IMR-90 (cell line): ENCODE measurements around the gene PHC1. TPM values are rescaled to one million over a fixed set of nuclear protein-coding genes. Genes with fewer than 3 reads are reported as not detected.

Experiments
- ATAC-seq: fragments of 200-7000 bp; cut with Tn5 transposase; 2 replicates; pipeline ENCODE4 v1.9.1; 2020; ENCODE audit warnings: low read depth, mild to moderate bottlenecking, moderate library complexity
- BruUV-seq: library from RNA; stranded (reverse); fragments of 400-500 nt; replicated peaks from 2 replicates; lab custom pipeline; 2021; lab: Mats Ljungman, UMichigan
- CTCF ChIA-PET: fragments of 300-600 bp; formaldehyde crosslinking; extraction: SDS; loops from one replicate; lab custom pipeline; 2021; ENCODE audit warnings: antibody characterized with exemption; lab: Yijun Ruan, JAX
- POLR2A ChIA-PET: fragments of 300-600 bp; sonication (Branson Sonifier 250); formaldehyde crosslinking; loops from one replicate; lab custom pipeline; 2022; ENCODE audit warnings: antibody characterized with exemption; ENCODE audit not compliant: unreplicated experiment; lab: Charles Lee
- DNase-seq: peaks from one replicate; pipeline ENCODE4 v3.0.0; 2013
- H2AFZ ChIP-seq: replicated peaks from 2 replicates; pipeline ENCODE3; 2013; ENCODE audit warnings: low read length, mild to moderate bottlenecking; ENCODE audit not compliant: poor library complexity
- H2AK5ac ChIP-seq: 2 replicates; pipeline ENCODE4 v1.6.1; 2013; ENCODE audit warnings: low read depth, low read length, inconsistent platforms
- H2AK9ac ChIP-seq: replicated peaks from 2 replicates; pipeline ENCODE3; 2013; ENCODE audit warnings: mild to moderate bottlenecking, low read depth, low read length, moderate library complexity; ENCODE audit not compliant: poor library complexity
- H2BK120ac ChIP-seq: 2 replicates; pipeline ENCODE4 v1.6.1; 2013; ENCODE audit warnings: low read depth, low read length, inconsistent platforms
- H2BK15ac ChIP-seq: 3 replicates; pipeline ENCODE4 v1.6.1; 2013; ENCODE audit warnings: low read depth, low read length, inconsistent platforms
- H2BK20ac ChIP-seq: 2 replicates; pipeline ENCODE4 v1.6.1; 2013; ENCODE audit warnings: low read depth, mild to moderate bottlenecking, inconsistent platforms, low read length, moderate library complexity
- H2BK5ac ChIP-seq: 2 replicates; pipeline ENCODE4 v1.6.1; 2013; ENCODE audit warnings: mild to moderate bottlenecking, low read depth, low read length, inconsistent platforms; ENCODE audit not compliant: poor library complexity, severe bottlenecking
- H3K14ac ChIP-seq: replicated peaks from 2 replicates; pipeline ENCODE4 v1.6.1; 2013; ENCODE audit warnings: low read depth, low read length, inconsistent platforms
- H3K18ac ChIP-seq: 2 replicates; pipeline ENCODE4 v1.6.1; 2013; ENCODE audit warnings: low read depth, low read length, control low read depth
- H3K23ac ChIP-seq: 2 replicates; pipeline ENCODE4 v1.6.1; 2013; ENCODE audit warnings: low read depth, low read length, inconsistent platforms
- H3K27ac ChIP-seq: 2 replicates; pipeline ENCODE4 v1.5.1; 2013; ENCODE audit warnings: mild to moderate bottlenecking, control low read depth, low read length; ENCODE audit not compliant: insufficient read depth
- H3K27me3 ChIP-seq: 2 replicates; pipeline ENCODE4 v1.6.1; 2013; ENCODE audit warnings: low read length; ENCODE audit not compliant: control insufficient read depth, insufficient read depth
- H3K36me3 ChIP-seq: 2 replicates; pipeline ENCODE4 v1.6.1; 2013; ENCODE audit warnings: low read length, mixed read lengths; ENCODE audit not compliant: control insufficient read depth, insufficient read depth
- H3K4ac ChIP-seq: 2 replicates; pipeline ENCODE4 v1.6.1; 2013; ENCODE audit warnings: low read depth, low read length, inconsistent platforms
- H3K4me1 ChIP-seq: 2 replicates; pipeline ENCODE4 v1.6.1; 2013; ENCODE audit warnings: low read length, mixed read lengths; ENCODE audit not compliant: control insufficient read depth, insufficient read depth
- H3K4me2 ChIP-seq: 2 replicates; pipeline ENCODE4 v1.6.1; 2013; ENCODE audit warnings: low read depth, mild to moderate bottlenecking, control low read depth, low read length, moderate library complexity
- H3K4me3 ChIP-seq: 2 replicates; pipeline ENCODE4 v1.5.1; 2013; ENCODE audit warnings: low read depth, mild to moderate bottlenecking, control low read depth, low read length, moderate library complexity; ENCODE audit not compliant: insufficient read depth
- H3K56ac ChIP-seq: 2 replicates; pipeline ENCODE4 v1.6.1; 2013; ENCODE audit warnings: low read length, inconsistent platforms; ENCODE audit not compliant: insufficient read depth; ENCODE audit errors: extremely low read depth
- H3K79me1 ChIP-seq, 2 experiments: 2 replicates each; pipeline ENCODE4 v1.6.1; 2013; ENCODE audit warnings: low read length in 2 of 2, inconsistent platforms in 1 of 2, low read depth in 1 of 2
- H3K9ac ChIP-seq: 2 replicates; pipeline ENCODE4 v1.6.1; 2013; ENCODE audit warnings: low read depth, low read length, control low read depth
- H3K9me1 ChIP-seq: 2 replicates; pipeline ENCODE4 v1.6.1; 2013; ENCODE audit warnings: low read length, inconsistent platforms; ENCODE audit not compliant: insufficient read depth
- H3K9me3 ChIP-seq: 2 replicates; pipeline ENCODE4 v1.6.1; 2013; ENCODE audit warnings: low read length; ENCODE audit not compliant: control insufficient read depth, insufficient read depth
- H4K20me1 ChIP-seq: 2 replicates; pipeline ENCODE4 v1.6.1; 2013; ENCODE audit warnings: low read length, inconsistent platforms; ENCODE audit not compliant: insufficient read depth
- H4K5ac ChIP-seq: 2 replicates; pipeline ENCODE4 v1.6.1; 2013; ENCODE audit warnings: mild to moderate bottlenecking, low read depth, low read length, control low read depth
- H4K8ac ChIP-seq, 2 experiments: 2 replicates each; pipeline ENCODE4 v1.6.1; 2013; ENCODE audit warnings: low read depth in 2 of 2, low read length in 2 of 2, control low read depth in 1 of 2, inconsistent platforms in 1 of 2
- H4K91ac ChIP-seq: 2 replicates; pipeline ENCODE4 v1.6.1; 2013; ENCODE audit warnings: low read depth, low read length, inconsistent platforms; ENCODE audit not compliant: insufficient read depth
- BHLHE40 ChIP-seq: fragments of 150-350 bp; IDR thresholded peaks from 2 replicates; pipeline ENCODE4 v1.6.1; 2016; ENCODE audit warnings: mild to moderate bottlenecking, low read depth, low read length
- CHD1 ChIP-seq: IDR thresholded peaks from 2 replicates; pipeline ENCODE4 v1.6.1; 2012; ENCODE audit warnings: low read depth, low read length, improper control_type of control experiment
- POLR2A ChIP-seq: IDR thresholded peaks from 2 replicates; pipeline ENCODE4 v1.6.1; 2012; ENCODE audit warnings: mild to moderate bottlenecking, low read depth, low read length
- RAD21 ChIP-seq: IDR thresholded peaks from 2 replicates; pipeline ENCODE4 v1.6.1; 2012; ENCODE audit warnings: low read length, improper control_type of control experiment
- RFX5 ChIP-seq: IDR thresholded peaks from 2 replicates; pipeline ENCODE4 v1.8.0; 2012; ENCODE audit warnings: low read depth, mild to moderate bottlenecking, low read length, moderate library complexity
- USF2 ChIP-seq: fragments of 150-350 bp; IDR thresholded peaks from 2 replicates; pipeline ENCODE4 v1.6.1; 2017; ENCODE audit warnings: mild to moderate bottlenecking, antibody characterized with exemption, low read length, low read depth
- WGBS, 2 experiments: methylation state at CpG; one replicate each; pipeline versions ENCODE4 v1.1.5 to v1.1.7; 2013; ENCODE audit warnings: missing lambda C conversion rate in 2 of 2; ENCODE audit not compliant: insufficient read length in 1 of 2; ENCODE audit errors: extremely low coverage in 2 of 2; 5-methylcytosine and 5-hydroxymethylcytosine counted together
- dilution Hi-C: fragments of 300-500 bp; cut with HindIII; formaldehyde crosslinking; loops from one replicate; pipeline ENCODE4 v1.14.3; 2018; ENCODE audit warnings: low sequenced_read_pairs; ENCODE audit not compliant: unreplicated experiment
- in situ Hi-C: fragments of 300-500 bp; cut with MboI; formaldehyde crosslinking; loops from 3 replicates; pipeline ENCODE4 v1.14.3; 2019; ENCODE audit warnings: low sequenced_read_pairs, inconsistent platforms, mixed read lengths
- intact Hi-C: fragments of 100-400 bp; cut with micrococcal nuclease; formaldehyde crosslinking; loops from 2 replicates; pipeline ENCODE4 v1.10.0; 2022
- polyA plus RNA-seq, 3 experiments: library from polyadenylated mRNA; depleted of rRNA; stranded (reverse); fragments of >200 nt; gene quantifications; 2 replicates each; pipeline ENCODE4 v1.2.3, GENCODE V29; 2012; ENCODE audit warnings: low replicate concordance in 1 of 3
- total RNA-seq: library from RNA; depleted of rRNA; stranded (reverse); fragments of >200 nt; gene quantifications from 2 replicates; pipeline ENCODE4 v1.2.3, GENCODE V29; 2012

PHC1 gene
- total and polyA plus RNA-seq, 2 of the 4 experiments (the other 2 are of a cell fraction) = 9.1 to 23.1 TPM

GRCh38 chr12:8946733-8947132 lies 32.4 kb downstream of the PHC1 start:
- Histone ChIP-seq H4K8ac (no peak overlapping the region), H4K20me1 (peaks cover 18% of the 10 kb centered on the region; the same call in 1 of the 2 replicates), H2BK5ac (no peak overlapping the region), H2AK5ac (no peak overlapping the region), H3K36me3 (peaks cover 18% of the 10 kb centered on the region), H2AFZ (no peak overlapping the region), H2BK120ac (no peak overlapping the region), H3K4me2 (no peak overlapping the region), H3K14ac (no peak overlapping the region), H2BK20ac (no peak overlapping the region), H3K9me3 (no peaks in the 10 kb centered on the region), H3K27me3 (no peaks in the 10 kb centered on the region), H3K4me3 (no peak overlapping the region), H3K79me1 (peaks cover 12 to 37% of the 10 kb centered on the region in 2 experiments), H3K4ac (no peak overlapping the region), H3K56ac (no peak overlapping the region), H3K18ac (no peak overlapping the region), H3K27ac (no peak overlapping the region), H2AK9ac (no peak overlapping the region), H3K9me1 (no peaks in the 10 kb centered on the region; the same call in 1 of the 2 replicates), H3K9ac (no peak overlapping the region), H4K5ac (no peak overlapping the region), H4K91ac (no peak overlapping the region), H2BK15ac (no peak overlapping the region), H3K23ac (no peak overlapping the region), H3K4me1 (no peaks in the 10 kb centered on the region)
- TF ChIP-seq BHLHE40 (no peak), CHD1 (no peak), RAD21 (no peak), USF2 (no peak), POLR2A (no peak), RFX5 (no peak)
- WGBS, 2 experiments = no CpG with 5 or more reads among the region's 1 CpG
- intact Hi-C loops = no loop called here
- in situ Hi-C loops = no loop called here
- dilution Hi-C loops = no loop called here
- ATAC-seq (no peak), DNase-seq (no peak)
- no TSS peak for BruUV-seq
- CTCF ChIA-PET = interaction anchor here (0.6 kb wide), 1 partner anchor 8 kb away, joined by 6 read pairs; no protein-coding TSS in a partner anchor
- POLR2A ChIA-PET = no interaction called here
